GM21528 (cell line): Measurements from ENCODE around the gene NLRP9.

Source experiments
- ATAC-seq: cut with Tn5 transposase; IDR thresholded peaks from one replicate; pipeline ENCODE4 v1.9.1; 2021; ENCODE audit warnings: mild to moderate bottlenecking, moderate library complexity; ENCODE audit not compliant: unreplicated experiment, low FRiP score

Gene NLRP9

GRCh38 chr19:55675661-55676354 is 62.4 kb downstream of the NLRP9 start:
- no peak for ATAC-seq

GRCh38 chr19:55674841-55675660 is 63.2 kb downstream of the NLRP9 start, which contains the start of gene EPN1:
Gene EPN1, plus strand, starts transcription at chr19:55675226. Its CDS starts 3,402 bp downstream, at chr19:55678628.
- peak; percentile 57 for ATAC-seq

GRCh38 chr19:55674459-55674840 is 63.8 kb downstream of the NLRP9 start:
- no peak for ATAC-seq

GRCh38 chr19:55673889-55674288 is 64.3 kb downstream of the NLRP9 start:
- ATAC-seq = no peak

- ATAC-seq = no peak
Measured at GRCh38 chr19:55673465-55673864, 64.7 kb downstream of the NLRP9 start.

GRCh38 chr19:55672418-55672817 is 65.8 kb downstream of the NLRP9 start:
- ATAC-seq = no peak

GRCh38 chr19:55671054-55671378 is 67.2 kb downstream of the NLRP9 start:
- ATAC-seq = no peak

GRCh38 chr19:55670280-55671053 is 67.7 kb downstream of the NLRP9 start:
- no peak for ATAC-seq

GRCh38 chr19:55669418-55670279 is 68.6 kb downstream of the NLRP9 start:
- ATAC-seq = no peak

- ATAC-seq = no peak
Measured at GRCh38 chr19:55668603-55669348, 69.4 kb downstream of the NLRP9 start.

GRCh38 chr19:55667958-55668357 is 70.2 kb downstream of the NLRP9 start:
- no peak for ATAC-seq

GRCh38 chr19:55667511-55667910 is 70.7 kb downstream of the NLRP9 start:
- no peak for ATAC-seq

GRCh38 chr19:55667006-55667381 is 71.2 kb downstream of the NLRP9 start:
- ATAC-seq = no peak

- ATAC-seq = no peak
Measured at GRCh38 chr19:55666343-55667005, 71.7 kb downstream of the NLRP9 start.

GRCh38 chr19:55663846-55664536 is 74.2 kb downstream of the NLRP9 start:
- ATAC-seq = no peak

- ATAC-seq = no peak
Measured at GRCh38 chr19:55661826-55662225, 76.4 kb downstream of the NLRP9 start.

- no peak for ATAC-seq
Measured at GRCh38 chr19:55660991-55661390, 77.2 kb downstream of the NLRP9 start.

GRCh38 chr19:55660404-55660803 is 77.8 kb downstream of the NLRP9 start:
- ATAC-seq = no peak

GRCh38 chr19:55659822-55660221 is 78.4 kb downstream of the NLRP9 start:
- no peak for ATAC-seq
